NT2/D1 (cell line): ENCODE results near the gene SULT1C3.

Source experiments
- SUZ12 ChIP-seq: IDR thresholded peaks from 2 replicates; pipeline ENCODE4 v1.6.1; 2011; ENCODE audit not compliant: insufficient read length, insufficient read depth; ENCODE audit errors: extremely low read depth
- ZNF274 ChIP-seq: IDR thresholded peaks from 2 replicates; pipeline ENCODE4 v1.6.1; 2011; ENCODE audit warnings: mild to moderate bottlenecking, low read depth, low read length

DNA sequence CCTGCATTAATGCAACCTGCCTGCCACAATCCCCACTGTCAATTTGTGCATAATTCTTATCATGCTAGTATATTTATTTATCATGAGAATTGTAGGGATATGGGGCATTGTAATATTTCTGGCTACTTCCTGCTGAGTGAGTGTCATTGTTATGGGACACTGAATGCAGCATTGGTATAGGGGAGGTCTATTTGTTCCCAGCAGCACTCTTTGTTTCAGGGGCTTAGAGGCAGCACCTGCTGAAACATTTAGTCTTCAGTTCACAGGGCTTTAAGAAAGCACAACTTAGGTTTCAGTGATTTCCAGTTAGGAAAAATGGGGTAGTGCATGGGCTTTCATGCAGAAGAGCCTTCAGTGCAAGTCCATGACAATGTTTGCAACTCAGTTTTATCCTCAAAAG lies 23.6 kb downstream of the SULT1C3 start:
- TF ChIP-seq SUZ12 (no peak), ZNF274 (no peak)
